NCI-H2107 (cell line): ENCODE results near the gene ABCE1.

Experiments
- DNase-seq: peaks from one replicate; lab custom pipeline; 2025; lab: John Stamatoyannopoulos, UW

The ABCE1 gene

DNA sequence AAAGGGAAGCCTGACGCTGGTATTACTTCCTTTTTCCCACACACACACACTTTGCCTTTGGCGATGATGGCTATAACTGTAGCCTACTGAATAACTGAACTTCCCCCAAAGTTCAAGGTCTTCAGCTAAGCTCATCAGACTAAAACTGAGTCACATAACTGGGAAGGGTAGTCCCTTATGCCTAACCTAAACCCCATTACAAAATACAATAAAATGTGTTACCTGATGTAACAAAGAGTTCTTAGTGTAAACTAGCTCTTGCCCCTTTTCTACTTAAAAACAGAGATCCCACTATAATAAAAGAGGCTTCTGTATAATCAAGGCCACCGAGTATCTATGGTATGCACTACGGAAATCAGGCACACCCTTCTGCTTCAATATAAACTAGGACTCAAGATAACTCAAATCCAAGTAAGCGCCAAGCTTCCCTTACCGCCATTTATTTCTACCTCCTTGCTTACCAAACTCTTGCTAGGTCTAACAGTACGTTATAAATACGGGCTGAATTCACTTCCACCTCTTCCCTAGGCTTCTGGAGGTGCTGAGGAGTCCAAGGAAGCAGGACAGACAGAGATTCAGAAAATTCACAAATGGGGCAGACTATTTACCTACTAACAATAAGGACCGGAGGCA is 79.9 kb downstream of the ABCE1 start:
- no peak for DNase-seq

GRCh38 chr4:145178740-145179280 is 80.7 kb downstream of the ABCE1 start:
- DNase-seq: no peak
